Gastrocnemius medialis (tissue), 4 donors: ENCODE data around the gene OR1E2.

Source experiments
- CTCF ChIP-seq, 5 experiments: fragments of 450-650 bp in 3 of 5; fragments of 200-600 bp in 2 of 5; sonication (generic) in 2 of 5; IDR thresholded peaks in 4 of 5; conservative IDR thresholded peaks in 1 of 5; 1 replicate in 4 of 5; 2 replicates in 1 of 5; pipeline ENCODE4 v1.5.1; 2016 to 2019; ENCODE audit warnings: antibody characterized with exemption in 5 of 5, mild to moderate bottlenecking in 3 of 5, moderate library complexity in 3 of 5
- POLR2A ChIP-seq, 2 donors: fragments of 450-650 bp; IDR thresholded peaks; one replicate each; pipeline ENCODE4 v1.6.1; 2017; ENCODE audit warnings: antibody characterized with exemption in 2 of 2, mild to moderate bottlenecking in 2 of 2, moderate library complexity in 2 of 2

- TF ChIP-seq POLR2A (IDR thresholded peaks at IDR 0.05) (no peak), CTCF (IDR thresholded peaks at IDR 0.05 in 4 of 5, conservative IDR thresholded peaks at IDR 0.05 in 1 of 5) (no peak)
Observed at GRCh38 chr17:3401786-3402185, 31.9 kb downstream of the OR1E2 start.
